Panc1 (cell line): ENCODE results near the gene ADAMTS13. TPM values are rescaled to one million over a fixed set of nuclear protein-coding genes. Genes with fewer than 3 reads are reported as not detected.

ENCODE experiments used
- ATAC-seq: fragments of 200-7000 bp; cut with Tn5 transposase; 2 replicates; pipeline ENCODE4 v1.9.1; 2020; ENCODE audit warnings: mild to moderate bottlenecking, moderate library complexity
- BruUV-seq: library from RNA; stranded (reverse); fragments of 400-500 nt; replicated peaks from 2 replicates; lab custom pipeline; 2021; lab: Mats Ljungman, UMichigan
- CTCF ChIA-PET: fragments of 300-600 bp; sonication (Branson Sonifier 250); formaldehyde crosslinking; loops from one replicate; lab custom pipeline; 2022; ENCODE audit warnings: antibody characterized with exemption; lab: Charles Lee
- POLR2A ChIA-PET: fragments of 300-600 bp; sonication (Branson Sonifier 250); formaldehyde crosslinking; loops from one replicate; lab custom pipeline; 2022; ENCODE audit warnings: antibody characterized with exemption; lab: Charles Lee
- DNase-seq: peaks from one replicate; pipeline ENCODE4 v3.0.0-alpha.2; 2010; ENCODE audit warnings: low read depth, low spot score
- H3K27ac ChIP-seq: 2 replicates; pipeline ENCODE4 v1.5.1; 2011; ENCODE audit warnings: mild to moderate bottlenecking, low read length, inconsistent platforms
- H3K27me3 ChIP-seq: fragments of 200-500 bp; sonication (Bioruptor generic); 2 replicates; pipeline ENCODE4 v1.6.0; 2014; ENCODE audit warnings: low read length, inconsistent platforms; ENCODE audit not compliant: control insufficient read depth, insufficient read depth
- H3K36me3 ChIP-seq: fragments of 200-500 bp; sonication (Bioruptor generic); 2 replicates; pipeline ENCODE4 v1.5.1; 2014; ENCODE audit warnings: inconsistent platforms, mild to moderate bottlenecking, low read length, moderate library complexity; ENCODE audit not compliant: control insufficient read depth, insufficient read depth
- H3K4me1 ChIP-seq: 2 replicates; pipeline ENCODE4 v1.5.1; 2011; ENCODE audit warnings: inconsistent platforms, mild to moderate bottlenecking, low read length, moderate library complexity; ENCODE audit not compliant: control insufficient read depth, insufficient read depth
- H3K4me3 ChIP-seq, 2 experiments: 2 replicates each; pipeline ENCODE4 v1.5.1; 2011 to 2012; ENCODE audit warnings: low read depth in 2 of 2, low read length in 2 of 2, mild to moderate bottlenecking in 2 of 2, inconsistent platforms in 1 of 2, moderate library complexity in 1 of 2
- H3K9me3 ChIP-seq: fragments of 200-500 bp; sonication (Bioruptor generic); 2 replicates; pipeline ENCODE4 v1.5.1; 2014; ENCODE audit warnings: low read depth, mild to moderate bottlenecking, inconsistent platforms, low read length, moderate library complexity; ENCODE audit not compliant: control insufficient read depth, insufficient read depth
- POLR2AphosphoS5 ChIP-seq: IDR thresholded peaks from 2 replicates; pipeline ENCODE4 v1.6.1; 2012; ENCODE audit warnings: mild to moderate bottlenecking, low read depth, low read length, moderate library complexity
- SIN3A ChIP-seq: IDR thresholded peaks from 2 replicates; pipeline ENCODE4 v1.6.1; 2012; ENCODE audit warnings: low read depth, mild to moderate bottlenecking, low read length, moderate library complexity, borderline replicate concordance; ENCODE audit not compliant: insufficient read depth
- TCF7L2 ChIP-seq: IDR thresholded peaks from 2 replicates; pipeline ENCODE4 v1.6.1; 2011; ENCODE audit warnings: mild to moderate bottlenecking, low read depth, low read length, inconsistent platforms
- in situ Hi-C: cut with HindIII; loops from 2 replicates; pipeline ENCODE4 v1.10.0; 2016; ENCODE audit warnings: low sequenced_read_pairs, low pct_unique_long_range_greater_than_20kb
- intact Hi-C: fragments of 100-400 bp; cut with micrococcal nuclease; formaldehyde crosslinking; loops from one replicate; pipeline ENCODE4 v1.10.0; 2022; ENCODE audit not compliant: unreplicated experiment
- total RNA-seq: library from RNA; stranded (reverse); gene quantifications from one replicate; pipeline ENCODE4 v1.2.1, GENCODE V29; 2021; ENCODE audit not compliant: unreplicated experiment
- TF ChIP-seq, protein P1 (sequence below): fragments of 450-650 bp; IDR thresholded peaks from 2 replicates; pipeline ENCODE4 v1.5.1; 2017; ENCODE audit warnings: mild to moderate bottlenecking
- TF ChIP-seq, protein P2 (sequence below), 2 experiments: IDR thresholded peaks; 2 replicates each; pipeline ENCODE4 v1.6.1; 2011 to 2012; ENCODE audit warnings: low read depth in 2 of 2, control low read depth in 1 of 2, low read length in 1 of 2, mild to moderate bottlenecking in 1 of 2, moderate library complexity in 1 of 2; ENCODE audit not compliant: insufficient read depth in 1 of 2

The ADAMTS13 gene
- total RNA-seq, 1 experiment from 2014 or later: 3.4 TPM

DNA sequence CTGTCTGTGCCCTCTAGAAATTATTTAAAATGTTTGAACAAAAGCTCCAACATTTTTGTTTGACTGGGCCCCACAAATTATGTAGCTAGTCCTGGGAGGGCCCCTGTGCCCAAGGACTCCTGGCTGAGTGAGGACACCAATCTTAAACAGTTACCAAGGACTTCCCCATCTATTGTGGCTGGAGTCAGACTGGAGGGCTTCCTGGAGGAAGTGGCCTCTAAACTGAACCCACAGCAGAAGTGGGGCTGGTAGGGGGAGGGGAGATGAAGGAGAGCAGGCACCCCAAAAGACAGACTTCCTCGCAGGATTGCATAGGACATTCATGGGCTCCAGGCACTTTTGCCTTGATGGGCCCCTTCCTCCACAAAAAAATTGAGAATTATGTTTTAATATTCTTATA, 8.1 kb downstream of the ADAMTS13 start:
- no peak for DNase-seq
- H3K27ac ChIP-seq: no peak overlapping the region
- intact Hi-C loops (no loop called here), in situ Hi-C loops (no loop called here)
- H3K9me3 ChIP-seq: no peaks in the 10 kb centered on the region
- H3K27me3 ChIP-seq: no peaks in the 10 kb centered on the region
- no TSS peak for BruUV-seq
- POLR2A ChIA-PET: no interaction called here
- no peak for ATAC-seq
- TF ChIP-seq, protein P1, sequence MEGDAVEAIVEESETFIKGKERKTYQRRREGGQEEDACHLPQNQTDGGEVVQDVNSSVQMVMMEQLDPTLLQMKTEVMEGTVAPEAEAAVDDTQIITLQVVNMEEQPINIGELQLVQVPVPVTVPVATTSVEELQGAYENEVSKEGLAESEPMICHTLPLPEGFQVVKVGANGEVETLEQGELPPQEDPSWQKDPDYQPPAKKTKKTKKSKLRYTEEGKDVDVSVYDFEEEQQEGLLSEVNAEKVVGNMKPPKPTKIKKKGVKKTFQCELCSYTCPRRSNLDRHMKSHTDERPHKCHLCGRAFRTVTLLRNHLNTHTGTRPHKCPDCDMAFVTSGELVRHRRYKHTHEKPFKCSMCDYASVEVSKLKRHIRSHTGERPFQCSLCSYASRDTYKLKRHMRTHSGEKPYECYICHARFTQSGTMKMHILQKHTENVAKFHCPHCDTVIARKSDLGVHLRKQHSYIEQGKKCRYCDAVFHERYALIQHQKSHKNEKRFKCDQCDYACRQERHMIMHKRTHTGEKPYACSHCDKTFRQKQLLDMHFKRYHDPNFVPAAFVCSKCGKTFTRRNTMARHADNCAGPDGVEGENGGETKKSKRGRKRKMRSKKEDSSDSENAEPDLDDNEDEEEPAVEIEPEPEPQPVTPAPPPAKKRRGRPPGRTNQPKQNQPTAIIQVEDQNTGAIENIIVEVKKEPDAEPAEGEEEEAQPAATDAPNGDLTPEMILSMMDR: no peak
- TF ChIP-seq SIN3A (no peak), POLR2AphosphoS5 (no peak), TCF7L2 (no peak)
- TF ChIP-seq, protein P2, sequence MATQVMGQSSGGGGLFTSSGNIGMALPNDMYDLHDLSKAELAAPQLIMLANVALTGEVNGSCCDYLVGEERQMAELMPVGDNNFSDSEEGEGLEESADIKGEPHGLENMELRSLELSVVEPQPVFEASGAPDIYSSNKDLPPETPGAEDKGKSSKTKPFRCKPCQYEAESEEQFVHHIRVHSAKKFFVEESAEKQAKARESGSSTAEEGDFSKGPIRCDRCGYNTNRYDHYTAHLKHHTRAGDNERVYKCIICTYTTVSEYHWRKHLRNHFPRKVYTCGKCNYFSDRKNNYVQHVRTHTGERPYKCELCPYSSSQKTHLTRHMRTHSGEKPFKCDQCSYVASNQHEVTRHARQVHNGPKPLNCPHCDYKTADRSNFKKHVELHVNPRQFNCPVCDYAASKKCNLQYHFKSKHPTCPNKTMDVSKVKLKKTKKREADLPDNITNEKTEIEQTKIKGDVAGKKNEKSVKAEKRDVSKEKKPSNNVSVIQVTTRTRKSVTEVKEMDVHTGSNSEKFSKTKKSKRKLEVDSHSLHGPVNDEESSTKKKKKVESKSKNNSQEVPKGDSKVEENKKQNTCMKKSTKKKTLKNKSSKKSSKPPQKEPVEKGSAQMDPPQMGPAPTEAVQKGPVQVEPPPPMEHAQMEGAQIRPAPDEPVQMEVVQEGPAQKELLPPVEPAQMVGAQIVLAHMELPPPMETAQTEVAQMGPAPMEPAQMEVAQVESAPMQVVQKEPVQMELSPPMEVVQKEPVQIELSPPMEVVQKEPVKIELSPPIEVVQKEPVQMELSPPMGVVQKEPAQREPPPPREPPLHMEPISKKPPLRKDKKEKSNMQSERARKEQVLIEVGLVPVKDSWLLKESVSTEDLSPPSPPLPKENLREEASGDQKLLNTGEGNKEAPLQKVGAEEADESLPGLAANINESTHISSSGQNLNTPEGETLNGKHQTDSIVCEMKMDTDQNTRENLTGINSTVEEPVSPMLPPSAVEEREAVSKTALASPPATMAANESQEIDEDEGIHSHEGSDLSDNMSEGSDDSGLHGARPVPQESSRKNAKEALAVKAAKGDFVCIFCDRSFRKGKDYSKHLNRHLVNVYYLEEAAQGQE (IDR thresholded peaks at IDR 0.05; ENCODE audit: insufficient read depth in 1 of 2, low read depth in 2 of 2, low read length in 1 of 2): no peak
- H3K4me1 ChIP-seq: peaks cover 6% of the 10 kb centered on the region; the same call in 1 of the 2 replicates
- CTCF ChIA-PET: no interaction called here
- H3K36me3 ChIP-seq: no peaks in the 10 kb centered on the region
- H3K4me3 ChIP-seq: no peak overlapping the region

DNA sequence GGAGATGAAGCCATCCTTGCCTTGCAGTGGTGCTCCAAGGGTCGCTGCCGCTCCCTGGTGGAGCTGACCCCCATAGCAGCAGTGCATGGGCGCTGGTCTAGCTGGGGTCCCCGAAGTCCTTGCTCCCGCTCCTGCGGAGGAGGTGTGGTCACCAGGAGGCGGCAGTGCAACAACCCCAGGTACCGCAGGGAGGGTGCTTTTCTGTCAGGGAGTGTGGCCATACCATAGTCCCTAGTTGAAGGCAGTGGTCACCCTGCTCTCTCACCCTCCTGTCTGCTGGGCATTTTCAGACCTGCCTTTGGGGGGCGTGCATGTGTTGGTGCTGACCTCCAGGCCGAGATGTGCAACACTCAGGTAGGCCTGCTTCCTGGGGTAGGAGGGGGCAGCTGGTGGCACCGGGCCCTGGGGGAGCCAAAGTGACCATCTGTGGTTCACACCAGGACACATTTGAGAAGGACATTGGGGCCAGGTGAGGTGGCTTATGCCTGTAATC, 11.2 kb downstream of the ADAMTS13 start:
- no TSS peak for BruUV-seq
- ATAC-seq (no peak), DNase-seq (no peak)
- Histone ChIP-seq H3K36me3 (no peaks in the 10 kb centered on the region), H3K4me3 (no peak overlapping the region), H3K9me3 (no peaks in the 10 kb centered on the region), H3K4me1 (no peaks in the 10 kb centered on the region), H3K27me3 (no peaks in the 10 kb centered on the region), H3K27ac (no peak overlapping the region)
- TF ChIP-seq, protein P2 (IDR thresholded peaks at IDR 0.05; ENCODE audit: insufficient read depth in 1 of 2, low read depth in 2 of 2, low read length in 1 of 2): no peak
- TF ChIP-seq, protein P1: no peak
- TF ChIP-seq TCF7L2 (no peak), SIN3A (no peak), POLR2AphosphoS5 (no peak)
- in situ Hi-C loops (no loop called here), intact Hi-C loops (no loop called here)
- POLR2A ChIA-PET: no interaction called here
- CTCF ChIA-PET: no interaction called here
